22Rv1 (cell line): ENCODE data around the gene LILRA6.

ENCODE experiments used
- CTCF ChIP-seq: fragments of 450-650 bp; IDR thresholded peaks from 2 replicates; pipeline ENCODE4 v1.5.1; 2017; ENCODE audit warnings: mild to moderate bottlenecking
- ZFX ChIP-seq: fragments of 450-650 bp; IDR thresholded peaks from 2 replicates; pipeline ENCODE4 v1.6.1; 2017; ENCODE audit warnings: antibody characterized with exemption, borderline replicate concordance

- TF ChIP-seq CTCF (no peak), ZFX (no peak)
These were observed 11.0 kb upstream of the LILRA6 start for GRCh38 chr19:54253331-54254194.
